Endothelial cell (in vitro differentiated cells): ENCODE data around the gene ABCC8. TPM values are rescaled to one million over a fixed set of nuclear protein-coding genes. Genes with fewer than 3 reads are reported as not detected.

Experiments used
- DNase-seq: peaks from one replicate; pipeline ENCODE4 v3.0.0; 2021; ENCODE audit warnings: low spot score
- H3K27ac Mint-ChIP-seq: one replicate; pipeline ENCODE4 v1.8.0; 2021; ENCODE audit warnings: mixed read lengths, inconsistent platforms; ENCODE audit not compliant: unreplicated experiment
- H3K27me3 Mint-ChIP-seq: one replicate; pipeline ENCODE4 v1.8.0; 2021; ENCODE audit warnings: mild to moderate bottlenecking, moderate library complexity, mixed read lengths, inconsistent platforms; ENCODE audit not compliant: unreplicated experiment
- H3K36me3 Mint-ChIP-seq: one replicate; pipeline ENCODE4 v1.8.0; 2021; ENCODE audit warnings: mild to moderate bottlenecking, low read depth, mixed read lengths, inconsistent platforms; ENCODE audit not compliant: unreplicated experiment
- H3K4me1 Mint-ChIP-seq: one replicate; pipeline ENCODE4 v1.8.0; 2021; ENCODE audit warnings: mild to moderate bottlenecking, mixed read lengths, inconsistent platforms; ENCODE audit not compliant: unreplicated experiment
- H3K4me3 Mint-ChIP-seq: one replicate; pipeline ENCODE4 v1.8.0; 2021; ENCODE audit warnings: mild to moderate bottlenecking, mixed read lengths, inconsistent platforms; ENCODE audit not compliant: unreplicated experiment
- H3K9me3 Mint-ChIP-seq: one replicate; pipeline ENCODE4 v1.8.0; 2021; ENCODE audit warnings: mixed read lengths, inconsistent platforms; ENCODE audit not compliant: unreplicated experiment
- total RNA-seq: library from RNA; stranded (reverse); fragmentation: NEBNext Ultra II Directional; extraction: Animal tissue kit (Norgen Biotek cat#: 25700); gene quantifications from one replicate; pipeline ENCODE4 v1.2.1, GENCODE V29; 2021; ENCODE audit not compliant: unreplicated experiment
- TF ChIP-seq, protein P1 (sequence below): fragments of 200-600 bp; sonication (generic); IDR thresholded peaks from one replicate; pipeline ENCODE4 v1.5.0; 2021; ENCODE audit warnings: antibody characterized with exemption; ENCODE audit not compliant: unreplicated experiment

Gene ABCC8
- total RNA-seq, 1 donor from 2014 or later, result not detected

DNA sequence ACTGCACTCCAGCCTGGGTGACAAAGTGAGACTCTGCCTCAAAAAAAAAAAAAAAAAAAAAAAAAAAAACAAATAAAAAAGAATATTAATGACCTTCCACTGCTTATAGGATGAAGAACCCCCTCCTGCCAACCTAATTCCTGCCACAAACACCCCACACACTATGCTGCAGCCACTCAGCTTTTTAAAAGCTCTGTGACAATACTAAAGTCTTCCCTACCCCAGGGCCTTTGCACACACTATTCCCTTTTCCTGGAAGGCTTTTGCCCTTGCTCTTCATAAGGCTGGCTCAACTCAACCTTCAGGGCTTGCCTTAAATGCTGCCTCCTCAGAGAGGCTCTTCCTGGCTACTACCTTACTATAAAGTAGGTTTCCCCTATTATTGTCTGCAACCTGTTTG, 77.4 kb downstream of the ABCC8 start:
- DNase-seq, result no peak
- Mint-ChIP-seq H3K4me3 (no peak overlapping the region), H3K36me3 (no peaks in the 10 kb centered on the region), H3K9me3 (no peaks in the 10 kb centered on the region), H3K27ac (no peak overlapping the region), H3K27me3 (peaks cover 6% of the 10 kb centered on the region), H3K4me1 (no peaks in the 10 kb centered on the region)
- TF ChIP-seq, protein P1, sequence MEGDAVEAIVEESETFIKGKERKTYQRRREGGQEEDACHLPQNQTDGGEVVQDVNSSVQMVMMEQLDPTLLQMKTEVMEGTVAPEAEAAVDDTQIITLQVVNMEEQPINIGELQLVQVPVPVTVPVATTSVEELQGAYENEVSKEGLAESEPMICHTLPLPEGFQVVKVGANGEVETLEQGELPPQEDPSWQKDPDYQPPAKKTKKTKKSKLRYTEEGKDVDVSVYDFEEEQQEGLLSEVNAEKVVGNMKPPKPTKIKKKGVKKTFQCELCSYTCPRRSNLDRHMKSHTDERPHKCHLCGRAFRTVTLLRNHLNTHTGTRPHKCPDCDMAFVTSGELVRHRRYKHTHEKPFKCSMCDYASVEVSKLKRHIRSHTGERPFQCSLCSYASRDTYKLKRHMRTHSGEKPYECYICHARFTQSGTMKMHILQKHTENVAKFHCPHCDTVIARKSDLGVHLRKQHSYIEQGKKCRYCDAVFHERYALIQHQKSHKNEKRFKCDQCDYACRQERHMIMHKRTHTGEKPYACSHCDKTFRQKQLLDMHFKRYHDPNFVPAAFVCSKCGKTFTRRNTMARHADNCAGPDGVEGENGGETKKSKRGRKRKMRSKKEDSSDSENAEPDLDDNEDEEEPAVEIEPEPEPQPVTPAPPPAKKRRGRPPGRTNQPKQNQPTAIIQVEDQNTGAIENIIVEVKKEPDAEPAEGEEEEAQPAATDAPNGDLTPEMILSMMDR, result no peak

GRCh38 chr11:17397311-17398002, 79.2 kb downstream of the ABCC8 start:
- no peaks in the 10 kb centered on the region for H3K9me3 Mint-ChIP-seq
- no peak overlapping the region for H3K27ac Mint-ChIP-seq
- H3K4me1 Mint-ChIP-seq, result no peaks in the 10 kb centered on the region
- H3K27me3 Mint-ChIP-seq, result peaks cover 9% of the 10 kb centered on the region
- TF ChIP-seq, protein P1, result no peak
- H3K36me3 Mint-ChIP-seq, result no peaks in the 10 kb centered on the region
- H3K4me3 Mint-ChIP-seq, result no peak overlapping the region
- DNase-seq, result no peak

GRCh38 chr11:17396598-17397310, 79.9 kb downstream of the ABCC8 start:
- H3K27ac Mint-ChIP-seq, result no peak overlapping the region
- peaks cover 9% of the 10 kb centered on the region for H3K27me3 Mint-ChIP-seq
- no peaks in the 10 kb centered on the region for H3K4me1 Mint-ChIP-seq
- TF ChIP-seq, protein P1, result no peak
- no peaks in the 10 kb centered on the region for H3K9me3 Mint-ChIP-seq
- DNase-seq, result no peak
- H3K36me3 Mint-ChIP-seq, result no peaks in the 10 kb centered on the region
- no peak overlapping the region for H3K4me3 Mint-ChIP-seq

DNA sequence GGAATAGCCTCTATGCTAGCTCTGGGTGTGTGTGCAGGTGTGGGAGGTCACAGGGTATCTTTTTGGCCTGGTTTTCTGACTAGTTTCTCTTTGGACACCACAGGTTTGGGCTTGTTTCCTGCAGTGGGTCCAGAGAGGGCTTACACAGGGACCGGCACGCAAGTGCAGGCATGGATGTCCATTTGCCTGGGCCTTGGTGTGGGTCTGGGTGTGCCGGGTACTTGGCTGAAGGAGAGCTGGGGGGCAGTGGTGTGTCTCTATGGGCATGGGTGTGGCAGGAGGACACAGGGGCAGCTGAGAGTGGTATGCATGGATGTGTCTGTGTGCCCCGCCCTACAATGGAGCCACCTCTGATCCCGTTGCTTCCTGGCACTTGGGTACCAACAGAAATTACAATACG, 80.7 kb downstream of the ABCC8 start:
- H3K27me3 Mint-ChIP-seq, result peaks cover 9% of the 10 kb centered on the region
- no peak overlapping the region for H3K27ac Mint-ChIP-seq
- H3K4me1 Mint-ChIP-seq, result no peaks in the 10 kb centered on the region
- H3K9me3 Mint-ChIP-seq, result no peaks in the 10 kb centered on the region
- DNase-seq, result no peak
- TF ChIP-seq, protein P1, result no peak
- no peaks in the 10 kb centered on the region for H3K36me3 Mint-ChIP-seq
- H3K4me3 Mint-ChIP-seq, result no peak overlapping the region

GRCh38 chr11:17395554-17395961, 81.1 kb downstream of the ABCC8 start:
- DNase-seq, result no peak
- TF ChIP-seq, protein P1, result no peak
- no peak overlapping the region for H3K4me3 Mint-ChIP-seq
- no peak overlapping the region for H3K27ac Mint-ChIP-seq
- H3K9me3 Mint-ChIP-seq, result no peaks in the 10 kb centered on the region
- H3K36me3 Mint-ChIP-seq, result no peaks in the 10 kb centered on the region
- peaks cover 9% of the 10 kb centered on the region for H3K27me3 Mint-ChIP-seq
- H3K4me1 Mint-ChIP-seq, result no peaks in the 10 kb centered on the region
